Activated CD4-positive, alpha-beta T cell treated with anti-CD3 and anti-CD28 coated beads, Interleukin-2, amount 50 U/mL, for 4 hours (primary cell): ENCODE results near the gene RDH8.

Source experiments
- DNase-seq, 2 experiments: peaks; one replicate each; pipeline ENCODE4 v3.0.0-alpha.2; 2020

The RDH8 gene

GRCh38 chr19:10043286-10043927 is 30.1 kb downstream of the RDH8 start:
- DNase-seq, result no peak

DNA sequence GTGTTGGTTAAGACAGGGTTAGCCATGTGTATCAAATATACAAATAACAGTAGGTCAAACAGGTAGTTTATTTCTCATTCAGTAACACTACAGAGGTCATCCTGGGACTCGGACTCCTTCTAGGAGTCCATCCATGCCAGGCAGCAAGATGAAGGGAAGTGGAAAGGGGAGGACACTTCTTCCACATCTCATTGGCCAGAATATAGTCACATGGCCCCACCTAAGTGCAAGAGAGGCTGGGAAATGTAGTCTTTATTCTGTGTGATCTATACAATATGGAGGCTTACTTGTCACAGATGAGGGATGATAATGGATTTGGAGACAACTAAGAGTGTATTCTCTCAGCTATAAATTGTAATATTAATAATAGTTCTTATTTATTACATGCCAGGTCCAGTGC is 31.1 kb downstream of the RDH8 start:
- DNase-seq, result no peak

DNA sequence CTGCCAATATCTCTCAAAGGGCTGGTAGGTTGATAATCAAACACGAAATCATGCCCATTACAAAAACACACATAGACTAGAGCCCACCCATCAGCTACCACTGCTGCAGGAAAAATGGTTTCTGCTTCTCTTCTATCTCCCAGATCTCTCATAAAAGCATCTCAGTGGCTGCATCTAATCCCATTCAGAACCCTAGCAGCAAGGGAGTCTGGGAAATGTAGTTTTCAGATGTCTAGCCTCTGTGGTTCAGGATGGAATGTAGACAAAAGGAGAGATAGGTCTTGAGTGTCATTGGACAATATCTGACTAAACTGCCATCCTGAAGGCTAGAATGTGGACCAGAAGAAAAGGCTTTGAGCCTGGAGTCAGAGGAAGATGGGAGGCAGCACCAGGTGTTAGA is 32.1 kb downstream of the RDH8 start:
- no peak for DNase-seq

DNA sequence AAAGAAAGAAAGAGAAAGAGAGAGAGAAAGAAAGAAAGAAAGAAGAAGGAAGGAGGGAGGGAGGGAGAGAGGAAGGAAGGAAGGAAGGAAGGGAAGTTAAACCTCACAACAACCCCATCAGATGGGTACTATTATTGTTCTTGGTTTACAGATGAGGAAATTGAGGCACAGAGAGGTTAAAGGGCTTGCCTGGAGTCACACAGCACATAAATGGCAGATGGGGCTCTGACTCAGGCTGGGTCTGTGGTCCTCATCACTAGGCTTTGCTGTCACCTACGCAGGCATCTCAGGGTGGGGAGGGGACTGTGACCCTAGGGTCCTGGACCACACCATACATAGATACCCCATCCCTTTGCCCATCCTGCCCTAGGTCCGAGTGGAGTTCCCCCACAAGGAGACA is 36.3 kb downstream of the RDH8 start:
- no peak for DNase-seq

DNA sequence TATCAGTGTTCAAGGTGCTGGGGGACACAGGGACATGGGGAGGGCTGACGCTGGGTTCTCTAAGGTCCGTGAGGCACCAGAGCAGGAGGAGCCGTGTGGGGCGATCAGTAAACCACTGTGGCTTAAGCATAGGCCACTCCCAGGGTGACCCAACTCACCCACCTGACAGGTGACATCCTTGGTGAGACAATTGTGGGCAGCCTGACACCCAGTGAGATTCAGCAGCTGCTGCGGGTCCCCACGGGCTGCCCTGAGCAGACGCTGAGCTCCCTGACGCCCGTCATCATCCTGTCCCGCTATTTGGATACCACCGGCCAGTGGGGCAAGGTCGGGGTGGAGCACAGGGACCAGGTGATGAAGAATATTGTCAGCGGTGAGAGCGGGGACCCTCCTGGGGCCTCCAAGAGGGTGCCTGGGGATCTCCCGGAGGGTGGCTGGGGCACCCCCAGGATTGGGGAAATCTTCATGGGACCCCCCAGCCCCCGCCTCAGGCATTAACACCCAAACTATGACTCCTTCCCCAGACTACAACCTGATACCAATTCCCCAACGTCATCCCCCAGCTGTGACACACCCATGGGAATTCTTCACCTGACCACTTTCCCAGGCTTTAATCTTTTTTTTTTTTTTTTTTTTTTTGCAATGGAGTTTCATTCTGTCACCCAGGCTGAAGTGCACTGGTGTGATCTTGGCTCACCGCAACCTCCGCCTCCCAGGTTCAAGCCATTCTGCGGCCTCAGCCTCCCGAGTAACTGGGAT is 39.5 kb downstream of the RDH8 start:
- DNase-seq, result no peak

DNA sequence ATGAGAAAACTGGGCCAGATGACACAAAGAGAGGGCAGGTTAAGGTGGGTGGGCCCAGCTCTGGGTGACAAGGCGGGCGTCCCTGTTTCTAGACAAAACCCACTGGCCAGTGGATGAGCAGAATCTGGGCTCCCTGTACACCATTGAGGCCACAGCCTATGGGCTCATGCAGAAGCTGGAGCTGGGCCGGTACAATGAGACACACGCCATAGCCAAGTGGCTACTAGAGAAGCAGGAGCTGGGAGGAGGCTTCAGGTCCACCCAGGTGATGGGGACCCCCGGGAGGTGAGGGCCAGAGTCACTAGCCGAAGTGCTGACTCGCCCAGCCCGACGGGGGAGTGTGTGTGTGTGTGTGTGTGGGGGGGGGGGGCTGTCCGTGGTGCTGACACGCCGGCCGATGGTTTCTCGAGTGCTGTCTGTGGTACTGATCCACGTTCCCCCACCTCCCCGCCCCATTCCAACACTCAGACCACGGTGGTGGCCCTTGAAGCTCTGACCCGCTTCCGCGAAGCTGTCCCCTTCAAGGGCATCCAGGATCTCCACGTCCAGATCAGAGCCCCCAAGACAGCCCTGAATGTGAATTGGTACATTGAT is 48.5 kb downstream of the RDH8 start:
- no peak for DNase-seq

DNA sequence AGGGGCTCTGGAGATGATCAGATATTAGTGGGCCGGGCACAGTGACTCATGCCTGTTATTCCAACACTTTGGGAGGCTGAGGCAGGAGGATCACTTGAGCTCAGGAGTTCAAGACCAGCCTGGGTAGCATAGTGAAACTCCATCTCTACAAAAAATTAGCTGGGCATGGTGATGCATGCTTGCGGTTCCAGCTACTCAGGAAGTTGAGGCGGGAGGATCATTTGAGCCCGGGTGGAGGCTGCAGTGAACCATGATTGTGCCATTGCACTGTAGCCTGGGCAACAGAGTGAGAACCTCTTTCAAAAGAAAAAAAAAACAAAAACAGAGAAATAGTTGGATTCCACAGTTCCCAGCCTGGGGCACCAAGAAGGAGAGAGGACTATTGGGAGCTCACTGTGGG is 54.9 kb downstream of the RDH8 start:
- DNase-seq, result no peak

GRCh38 chr19:10069046-10069445 is 55.8 kb downstream of the RDH8 start:
- no peak for DNase-seq

GRCh38 chr19:10070730-10071446 is 57.6 kb downstream of the RDH8 start:
- DNase-seq, result no peak
